SIG-M5 treated with dmso at 0.1 percent for 504 hours (cell line): Measurements from ENCODE around the gene ADRA2C.

Source experiments
- DNase-seq: peaks from one replicate; lab custom pipeline; 2025; ENCODE audit not compliant: unreplicated experiment; lab: John Stamatoyannopoulos, UW

The ADRA2C gene

DNA sequence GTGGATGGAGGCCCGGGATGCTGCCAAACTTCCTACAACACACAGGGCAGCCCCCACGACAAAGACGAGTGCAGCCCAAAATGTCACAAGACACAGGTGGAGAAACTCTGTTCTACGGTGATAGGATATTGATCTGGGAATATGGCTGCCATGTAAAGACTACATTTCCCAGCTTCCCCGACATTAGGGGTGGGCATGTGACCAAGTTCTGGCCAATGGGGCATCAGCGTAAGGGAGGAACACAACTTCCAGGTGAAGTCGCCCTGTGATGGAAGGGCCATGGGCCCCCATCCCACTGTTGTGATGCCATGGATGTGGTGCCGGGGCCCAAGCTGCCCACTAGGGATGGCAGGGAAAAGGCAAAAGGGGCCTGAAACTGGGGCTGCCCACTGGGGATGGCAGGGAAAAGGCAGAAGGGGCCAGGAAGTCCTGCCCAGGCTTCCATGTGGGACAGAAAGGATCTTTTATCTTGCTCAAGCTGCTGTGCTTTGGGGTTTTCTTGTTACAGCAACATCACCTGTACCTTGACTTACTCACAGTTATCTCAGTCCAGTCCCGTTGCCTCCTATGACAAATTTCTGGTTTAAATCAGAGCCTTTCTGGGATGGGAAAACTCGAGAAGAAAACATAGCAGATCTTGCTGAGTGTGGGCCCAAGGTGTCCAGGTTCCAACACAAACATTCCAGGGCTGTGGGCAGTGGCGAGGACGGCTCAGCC, 9.7 kb upstream of the ADRA2C start:
- DNase-seq: no peak

DNA sequence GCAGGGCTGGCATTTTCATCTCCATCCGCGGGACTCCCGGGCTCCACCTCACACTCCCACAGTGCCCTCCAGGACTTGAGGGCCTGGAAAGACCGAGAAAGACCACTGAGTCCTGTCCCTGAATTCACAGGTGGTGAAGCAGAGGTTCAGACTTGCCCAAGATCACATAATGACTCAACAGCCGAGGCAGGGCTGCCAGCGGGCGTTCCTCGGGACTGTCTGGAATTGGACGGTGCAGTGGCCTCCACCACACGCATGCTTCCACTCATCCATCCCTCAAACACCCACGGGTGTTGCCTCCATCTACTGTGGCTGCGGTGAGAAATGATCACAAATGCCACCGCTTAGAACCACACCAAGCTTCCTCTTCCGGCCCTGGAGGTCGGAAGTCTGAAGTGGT, 6.9 kb upstream of the ADRA2C start:
- DNase-seq: no peak

DNA sequence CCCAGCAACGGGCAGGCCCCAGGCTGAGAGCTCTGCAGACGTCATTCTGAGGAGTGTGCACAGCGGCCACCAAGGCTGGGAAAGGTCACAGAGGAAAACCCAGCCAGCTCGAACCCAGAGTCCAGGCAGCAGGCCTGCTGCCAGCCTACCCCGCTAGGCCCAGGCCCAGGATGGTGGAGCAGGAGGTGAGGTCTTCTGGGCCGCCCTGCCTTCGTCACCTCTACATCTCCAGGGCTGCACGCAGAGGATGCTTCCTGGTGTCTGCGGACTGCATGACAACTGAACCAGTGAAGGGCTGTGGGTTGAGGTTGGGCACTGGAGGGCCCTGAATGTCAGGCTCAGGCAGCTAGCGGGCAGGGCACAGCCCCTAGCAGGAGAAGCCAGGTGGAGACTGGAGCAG, 5.8 kb upstream of the ADRA2C start:
- DNase-seq: no peak

DNA sequence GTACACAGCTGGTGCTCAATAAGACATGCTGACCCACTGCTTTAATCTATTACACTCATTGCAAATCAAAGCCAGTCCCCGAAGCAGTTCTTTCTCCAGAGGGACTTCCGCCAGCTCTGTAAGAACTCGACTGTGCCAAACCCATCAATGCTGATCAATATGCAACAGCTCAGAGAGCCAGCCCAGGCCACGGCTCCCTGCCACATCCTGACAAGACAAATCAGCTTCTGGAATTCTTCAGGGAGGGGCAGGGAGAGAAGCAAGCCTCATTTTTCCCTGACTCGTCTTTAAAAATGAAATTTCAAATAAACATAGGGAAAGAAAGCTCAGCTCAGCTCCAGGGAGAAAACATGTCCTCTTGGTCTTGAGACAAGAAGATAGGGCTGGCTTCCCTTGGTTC, 5.3 kb upstream of the ADRA2C start:
- no peak for DNase-seq

DNA sequence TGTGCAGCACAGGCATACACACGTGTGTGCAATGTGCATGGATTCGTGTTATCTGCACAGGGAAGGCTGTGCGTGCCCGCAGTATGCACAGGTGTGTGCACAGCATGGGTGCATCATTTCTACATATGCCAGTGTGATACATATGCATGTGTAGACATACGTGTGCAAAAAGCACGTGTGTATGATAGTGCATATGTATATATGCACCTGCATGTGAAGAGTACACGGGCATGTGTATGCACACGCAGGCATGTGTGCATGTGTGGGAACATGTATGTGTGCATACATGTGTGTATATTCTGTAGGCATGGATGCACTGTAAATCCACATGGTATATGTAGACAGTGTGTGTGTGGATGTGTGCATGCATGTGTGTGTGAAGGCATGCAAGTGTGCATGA, 3.9 kb upstream of the ADRA2C start:
- no peak for DNase-seq

DNA sequence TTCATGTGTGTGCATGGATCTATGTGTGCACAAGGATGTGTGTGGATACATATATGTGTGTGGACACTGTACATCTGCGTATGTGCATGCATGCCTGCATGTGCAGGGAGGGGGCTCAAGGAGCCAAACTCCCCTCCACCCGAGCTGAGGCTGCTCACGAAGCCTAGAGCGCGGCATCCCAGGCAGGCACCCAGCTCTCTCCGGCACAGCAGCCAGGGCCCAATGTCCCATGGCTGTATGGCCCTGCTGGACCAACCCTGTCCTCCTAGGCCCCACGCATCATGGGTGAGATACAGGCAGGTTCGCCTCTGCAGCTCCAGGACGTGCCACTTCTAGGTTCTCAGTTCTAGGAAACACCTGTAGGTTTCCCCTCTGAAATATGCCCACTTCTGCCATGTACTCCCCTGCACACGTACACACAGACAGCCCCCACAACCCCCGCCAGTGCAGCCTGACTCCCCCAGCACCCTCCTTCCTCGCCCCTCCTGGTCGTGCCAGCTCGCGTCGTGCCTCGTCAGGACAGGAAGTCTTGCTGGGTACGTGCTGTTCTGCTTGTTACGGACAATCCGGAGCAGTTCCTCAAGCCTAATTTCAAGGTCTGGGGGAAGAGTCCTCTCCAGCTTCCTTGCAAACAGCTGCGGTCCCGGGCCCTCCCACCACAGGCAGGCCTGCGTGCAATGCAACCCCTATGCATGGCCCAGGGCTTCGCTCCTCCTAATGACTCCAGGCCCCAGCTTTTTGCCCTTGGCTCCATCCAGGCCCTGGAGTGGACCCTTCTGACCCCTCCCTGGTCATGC, 3.2 kb upstream of the ADRA2C start:
- no peak for DNase-seq

DNA sequence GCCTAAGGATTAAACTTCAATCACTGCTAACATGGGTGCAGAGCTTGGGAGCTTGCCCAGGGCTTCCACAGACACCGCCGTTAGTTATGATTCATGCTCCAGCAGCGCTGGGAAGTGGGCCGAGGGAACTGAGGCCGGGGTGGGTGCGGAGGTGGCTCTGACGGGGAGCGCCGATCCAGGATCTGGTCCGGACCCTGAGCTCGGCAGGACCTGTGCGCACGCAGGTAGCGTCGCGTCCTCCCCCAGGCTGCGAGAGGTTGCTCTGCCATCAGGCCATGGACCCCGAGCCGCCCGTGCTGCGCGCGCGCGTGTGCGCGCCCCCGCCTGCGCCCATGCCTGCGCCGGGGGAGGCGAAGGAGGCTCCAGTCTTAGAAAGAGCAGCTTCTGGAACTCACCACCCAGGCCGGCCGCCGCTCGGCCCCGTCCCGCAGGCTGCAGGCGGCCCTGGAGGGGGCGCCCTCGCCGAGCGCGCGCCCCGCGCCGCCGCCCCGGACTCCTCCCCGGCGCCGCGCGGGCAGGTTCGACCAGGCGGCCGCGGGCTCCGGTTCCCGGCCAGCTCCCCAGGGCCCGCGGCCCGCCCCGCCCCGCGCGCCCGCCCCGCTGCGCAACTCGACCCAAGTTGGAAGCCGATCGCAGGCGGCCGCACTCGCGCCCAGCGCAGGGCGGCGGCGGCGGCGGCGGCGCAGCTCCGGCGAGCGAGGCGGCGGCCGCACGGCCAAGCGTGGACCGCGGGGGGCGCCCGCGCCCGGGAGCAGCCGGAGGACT, 732 bp upstream of the ADRA2C start:
- peak; percentile 53 for DNase-seq

DNA sequence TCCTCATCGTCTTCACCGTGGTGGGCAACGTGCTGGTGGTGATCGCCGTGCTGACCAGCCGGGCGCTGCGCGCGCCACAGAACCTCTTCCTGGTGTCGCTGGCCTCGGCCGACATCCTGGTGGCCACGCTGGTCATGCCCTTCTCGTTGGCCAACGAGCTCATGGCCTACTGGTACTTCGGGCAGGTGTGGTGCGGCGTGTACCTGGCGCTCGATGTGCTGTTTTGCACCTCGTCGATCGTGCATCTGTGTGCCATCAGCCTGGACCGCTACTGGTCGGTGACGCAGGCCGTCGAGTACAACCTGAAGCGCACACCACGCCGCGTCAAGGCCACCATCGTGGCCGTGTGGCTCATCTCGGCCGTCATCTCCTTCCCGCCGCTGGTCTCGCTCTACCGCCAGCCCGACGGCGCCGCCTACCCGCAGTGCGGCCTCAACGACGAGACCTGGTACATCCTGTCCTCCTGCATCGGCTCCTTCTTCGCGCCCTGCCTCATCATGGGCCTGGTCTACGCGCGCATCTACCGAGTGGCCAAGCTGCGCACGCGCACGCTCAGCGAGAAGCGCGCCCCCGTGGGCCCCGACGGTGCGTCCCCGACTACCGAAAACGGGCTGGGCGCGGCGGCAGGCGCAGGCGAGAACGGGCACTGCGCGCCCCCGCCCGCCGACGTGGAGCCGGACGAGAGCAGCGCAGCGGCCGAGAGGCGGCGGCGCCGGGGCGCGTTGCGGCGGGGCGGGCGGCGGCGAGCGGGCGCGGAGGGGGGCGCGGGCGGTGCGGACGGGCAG, 792 bp downstream of the ADRA2C start:
- no peak for DNase-seq

DNA sequence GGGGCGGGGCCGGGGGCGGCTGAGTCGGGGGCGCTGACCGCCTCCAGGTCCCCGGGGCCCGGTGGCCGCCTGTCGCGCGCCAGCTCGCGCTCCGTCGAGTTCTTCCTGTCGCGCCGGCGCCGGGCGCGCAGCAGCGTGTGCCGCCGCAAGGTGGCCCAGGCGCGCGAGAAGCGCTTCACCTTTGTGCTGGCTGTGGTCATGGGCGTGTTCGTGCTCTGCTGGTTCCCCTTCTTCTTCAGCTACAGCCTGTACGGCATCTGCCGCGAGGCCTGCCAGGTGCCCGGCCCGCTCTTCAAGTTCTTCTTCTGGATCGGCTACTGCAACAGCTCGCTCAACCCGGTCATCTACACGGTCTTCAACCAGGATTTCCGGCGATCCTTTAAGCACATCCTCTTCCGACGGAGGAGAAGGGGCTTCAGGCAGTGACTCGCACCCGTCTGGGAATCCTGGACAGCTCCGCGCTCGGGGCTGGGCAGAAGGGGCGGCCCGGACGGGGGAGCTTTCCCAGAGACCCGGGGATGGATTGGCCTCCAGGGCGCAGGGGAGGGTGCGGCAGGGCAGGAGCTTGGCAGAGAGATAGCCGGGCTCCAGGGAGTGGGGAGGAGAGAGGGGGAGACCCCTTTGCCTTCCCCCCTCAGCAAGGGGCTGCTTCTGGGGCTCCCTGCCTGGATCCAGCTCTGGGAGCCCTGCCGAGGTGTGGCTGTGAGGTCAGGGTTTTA, 1.5 kb downstream of the ADRA2C start:
- no peak for DNase-seq

DNA sequence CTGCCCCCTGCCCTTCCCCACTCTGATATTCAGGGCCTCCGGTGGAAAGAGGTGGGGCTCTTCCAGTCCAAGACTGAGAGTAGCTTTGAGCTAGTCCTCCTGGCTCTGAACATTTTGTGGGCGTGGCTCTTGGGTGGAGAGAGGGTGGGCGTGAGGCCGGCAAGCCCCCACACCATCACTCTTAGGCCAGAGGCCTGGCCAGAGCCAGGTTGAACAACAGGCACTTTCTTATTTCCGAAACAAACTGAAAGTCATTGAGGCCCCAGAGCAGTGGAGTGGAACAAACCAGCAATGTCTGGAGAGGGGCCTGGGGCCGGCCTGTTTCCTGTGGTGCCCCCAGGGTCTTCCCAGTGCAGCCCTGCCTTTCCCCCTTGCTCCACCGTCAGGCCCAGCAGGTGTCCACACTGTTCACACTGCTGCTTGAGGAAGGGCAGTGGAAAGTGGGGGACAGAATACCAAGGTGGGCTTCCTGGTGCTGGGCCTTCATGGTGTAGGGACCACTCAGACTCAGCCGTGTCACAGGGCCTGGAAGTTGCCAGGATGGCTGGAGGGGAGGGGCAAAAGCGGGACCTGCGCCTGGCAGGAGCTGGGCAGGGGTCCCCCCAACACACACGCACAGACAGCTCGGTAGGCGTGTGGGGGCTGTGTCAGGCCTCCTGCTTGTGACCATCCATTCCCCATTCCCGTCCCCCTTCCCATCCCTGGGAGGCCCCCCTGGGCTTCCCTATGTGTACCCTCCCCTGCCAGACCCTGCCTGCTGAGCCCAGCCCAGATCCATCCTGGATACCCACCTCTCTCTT, 2.9 kb downstream of the ADRA2C start:
- DNase-seq: no peak

DNA sequence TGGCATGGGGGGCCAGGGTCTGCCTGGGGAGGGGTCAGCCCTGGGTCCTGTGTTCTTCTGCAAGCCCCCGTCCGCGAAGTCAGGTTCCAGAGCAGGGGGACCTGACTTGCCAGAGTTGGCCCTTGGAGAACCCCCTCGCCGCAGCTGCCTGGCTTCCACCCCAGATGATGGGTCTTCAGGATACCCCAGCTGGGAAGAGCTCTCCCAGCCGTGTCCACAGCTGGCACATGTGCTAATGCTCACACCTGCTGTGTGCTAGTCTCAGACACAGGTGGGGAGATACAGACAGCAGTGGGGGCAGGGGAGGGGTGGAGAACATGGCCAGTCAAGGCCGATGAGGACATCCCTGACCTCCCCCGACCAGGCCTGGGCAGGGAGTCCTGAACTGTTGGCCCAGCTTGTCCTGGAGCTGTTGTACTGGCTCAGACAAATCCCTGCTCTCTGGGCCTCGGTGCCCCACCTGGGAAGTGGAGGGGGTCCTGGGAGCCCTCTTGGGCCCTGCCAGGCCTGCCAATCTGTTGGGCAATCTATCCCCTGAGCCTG, 3.5 kb downstream of the ADRA2C start:
- DNase-seq: no peak

DNA sequence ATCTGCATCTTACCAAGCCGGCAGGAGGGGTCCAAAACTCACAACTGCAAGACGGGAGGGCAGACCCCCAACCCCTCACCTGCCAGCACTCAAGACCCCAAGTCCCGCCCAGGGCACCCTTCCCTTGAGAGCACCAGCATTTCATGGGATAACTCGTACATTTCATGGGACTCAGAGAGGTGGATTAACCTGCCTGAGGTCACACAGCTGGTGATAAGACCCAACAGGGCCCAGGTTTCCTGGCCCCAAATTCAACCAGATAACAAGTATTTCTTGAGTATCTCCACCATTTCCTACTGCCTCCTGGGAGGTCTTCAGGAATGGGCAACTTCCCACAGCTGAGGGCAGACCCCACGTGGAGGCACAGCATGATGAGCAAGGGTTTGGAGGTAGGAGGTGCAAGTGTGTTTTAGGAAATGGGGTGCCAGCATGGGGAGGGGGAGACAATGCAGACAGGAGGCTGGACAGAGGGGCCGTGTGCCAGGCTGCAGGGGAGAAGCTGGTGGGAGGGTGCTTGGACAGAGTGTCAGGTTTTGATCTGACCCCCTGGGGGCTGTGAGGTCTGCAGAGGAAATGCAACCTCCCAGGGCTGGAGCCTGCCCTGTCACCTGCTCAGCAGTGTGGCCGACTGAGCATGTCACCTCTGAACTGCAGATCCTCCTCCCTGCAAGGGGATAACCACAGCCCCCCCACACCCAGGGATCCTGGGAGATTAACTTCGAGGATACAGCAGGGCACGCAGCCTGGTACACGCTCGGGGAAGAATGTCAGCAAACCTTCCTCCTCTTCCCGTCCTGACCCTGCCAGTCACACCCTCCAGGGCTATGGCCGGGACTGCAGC, 4.4 kb downstream of the ADRA2C start:
- no peak for DNase-seq

DNA sequence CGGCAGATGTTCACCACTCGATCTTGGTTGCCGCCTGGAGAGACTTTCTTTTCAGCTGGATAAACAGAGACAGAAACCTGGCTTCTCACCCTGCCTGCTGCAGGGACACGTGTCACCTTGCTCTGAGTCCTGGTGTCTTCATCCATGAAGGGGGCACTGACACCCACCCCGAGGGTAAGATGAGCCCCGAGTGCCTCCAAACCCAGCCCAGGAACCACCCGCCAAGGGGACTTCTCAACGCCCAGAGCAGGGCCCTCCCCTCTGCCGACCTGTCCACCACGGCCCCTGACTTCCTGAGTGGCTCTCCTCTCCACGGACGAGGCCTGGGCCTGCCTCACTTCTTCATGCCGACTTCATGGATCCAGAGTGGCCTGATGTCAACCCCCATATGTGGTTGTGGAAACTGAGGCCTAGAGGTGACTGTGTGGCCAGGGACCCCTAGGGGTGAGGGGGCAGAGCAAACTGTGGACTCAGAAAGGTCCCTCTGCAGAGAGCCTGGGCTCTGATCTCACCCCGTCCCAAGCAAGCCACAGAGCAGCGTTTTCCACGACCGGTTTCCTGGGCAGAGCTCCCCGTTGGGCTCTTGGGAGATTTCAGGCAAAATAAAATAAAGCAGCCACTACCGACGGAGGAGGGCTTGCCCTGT, 5.1 kb downstream of the ADRA2C start:
- no peak for DNase-seq

DNA sequence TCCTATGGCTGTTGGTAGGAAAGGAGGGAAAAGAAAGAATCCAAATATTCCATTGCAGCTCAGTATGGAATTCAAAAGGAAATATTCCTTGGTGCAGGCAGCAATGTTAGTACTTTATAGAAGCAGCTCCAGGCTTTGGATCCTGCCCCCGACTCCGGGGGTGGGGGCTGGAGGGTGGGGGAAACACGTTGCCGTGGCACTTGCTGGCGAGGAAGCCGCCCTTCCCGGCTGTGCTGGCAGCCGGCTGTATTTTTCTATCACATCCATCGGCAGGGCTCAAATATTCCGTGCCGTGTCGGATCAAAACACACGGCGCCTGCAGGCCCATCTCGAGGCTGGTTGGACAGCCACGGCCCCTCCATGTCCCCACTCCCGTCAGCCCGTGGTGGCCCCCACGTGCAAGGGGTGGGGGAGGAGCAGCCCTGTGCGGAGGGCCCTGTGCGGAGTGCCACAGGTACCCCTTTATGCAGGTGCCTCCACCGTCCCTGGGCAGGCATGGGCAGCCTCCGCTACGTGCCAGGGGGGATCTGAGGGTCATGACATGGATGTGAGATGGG, 5.8 kb downstream of the ADRA2C start:
- no peak for DNase-seq

DNA sequence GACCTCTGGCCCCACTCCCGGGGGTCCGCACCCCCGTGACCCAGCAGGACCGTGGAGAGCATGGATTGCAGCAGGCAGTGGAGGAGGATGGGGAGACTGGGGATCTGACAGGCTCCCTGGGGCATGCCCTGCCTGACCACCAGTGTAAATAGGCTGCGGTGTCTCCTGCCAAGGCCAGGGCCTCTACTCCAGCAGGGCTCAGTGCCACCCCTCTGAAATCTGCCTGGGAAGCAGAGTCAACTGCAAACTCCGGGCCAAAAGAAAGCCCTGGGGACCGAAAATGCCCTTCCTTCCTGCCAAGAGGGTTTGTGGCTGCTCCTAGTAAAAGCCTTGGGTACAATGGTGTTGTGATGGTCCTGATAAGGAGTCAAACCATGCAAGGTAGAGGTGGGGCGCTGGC, 6.4 kb downstream of the ADRA2C start:
- no peak for DNase-seq

DNA sequence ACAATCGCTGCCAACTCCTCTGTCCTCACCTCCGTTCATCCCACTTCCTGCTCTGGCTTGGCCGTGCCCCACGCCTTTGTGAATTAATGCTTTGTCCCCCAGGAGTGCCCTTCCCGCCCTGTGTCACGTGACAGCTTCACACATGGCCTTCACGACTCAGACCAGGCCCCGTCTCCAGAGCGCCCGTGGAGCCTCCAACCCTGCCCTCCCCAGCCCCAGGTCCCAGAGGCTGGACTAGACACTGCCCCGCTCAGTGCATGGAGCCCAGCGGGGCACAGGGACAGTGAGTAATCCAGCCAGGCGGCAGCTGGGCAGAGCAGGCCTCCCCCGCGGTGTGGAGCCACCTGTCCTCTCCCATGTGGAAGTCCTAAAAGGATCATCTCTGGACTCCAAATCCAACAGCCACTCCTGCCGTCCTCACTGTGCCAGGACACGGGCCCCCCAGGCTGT, 7.4 kb downstream of the ADRA2C start:
- no peak for DNase-seq

DNA sequence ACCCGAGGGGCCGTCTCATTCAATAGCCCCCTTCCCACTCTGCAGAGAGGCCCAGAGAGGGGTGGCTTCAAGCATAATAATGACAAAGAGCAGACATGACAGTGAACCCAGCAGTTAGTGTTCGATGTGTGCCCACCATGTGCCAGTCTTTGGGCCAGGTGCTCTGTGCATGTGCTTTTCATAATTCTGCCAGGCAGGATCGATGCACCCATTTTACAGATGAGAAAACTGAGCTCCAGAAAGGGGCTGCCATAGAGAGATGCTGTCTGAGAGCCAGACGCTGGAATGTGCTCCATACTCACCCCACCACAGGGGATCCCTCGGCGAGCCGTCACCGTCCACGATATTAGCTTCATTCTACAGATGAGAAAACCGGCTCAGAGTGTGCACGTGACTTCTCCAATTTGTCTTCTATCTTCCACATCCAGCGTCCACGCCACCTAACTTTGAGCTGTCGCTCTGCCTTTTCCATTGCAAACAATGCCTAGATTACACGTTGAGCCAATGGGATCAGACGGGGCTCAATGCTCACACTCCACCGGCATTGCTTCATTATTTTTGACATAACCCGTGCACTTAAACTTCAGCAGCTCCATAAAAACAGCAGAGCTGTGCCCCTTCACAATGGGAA, 8.2 kb downstream of the ADRA2C start:
- DNase-seq: no peak
